Urinary bladder (tissue), 4 donors: ENCODE data around the gene PEAK1. TPM values are rescaled to one million over a fixed set of nuclear protein-coding genes. Genes with fewer than 3 reads are reported as not detected.
"Not testable (repeated sequence)": the region's sequence is repeated elsewhere in the genome, so short reads cannot be mapped to it uniquely, and the experiment has no call there.

Experiments used
- DNase-seq: peaks from one replicate; pipeline ENCODE4 v3.0.0-alpha.2; 2015; ENCODE audit errors: extremely low spot score
- H3K27ac ChIP-seq: one replicate; pipeline ENCODE4 v1.5.1; 2013; ENCODE audit warnings: low read depth, mild to moderate bottlenecking, moderate library complexity
- H3K36me3 ChIP-seq: one replicate; pipeline ENCODE4 v1.6.1; 2013; ENCODE audit warnings: mild to moderate bottlenecking, moderate library complexity; ENCODE audit not compliant: insufficient read depth
- H3K4me1 ChIP-seq: one replicate; pipeline ENCODE4 v1.6.1; 2013; ENCODE audit warnings: mild to moderate bottlenecking, moderate library complexity; ENCODE audit not compliant: insufficient read depth
- H3K4me3 ChIP-seq: one replicate; pipeline ENCODE4 v1.5.1; 2013; ENCODE audit warnings: low read depth, low read length
- WGBS: extraction: QIAGEN DNeasy Blood & Tissue Kit; methylation state at CpG from one replicate; pipeline ENCODE4 v1.1.7; 2013; 5-methylcytosine and 5-hydroxymethylcytosine counted together
- polyA plus RNA-seq: library from polyadenylated mRNA; stranded (reverse); fragments of 200-250 nt; gene quantifications from one replicate; pipeline ENCODE4 v1.2.3, GENCODE V29; 2013
- total RNA-seq: library from RNA; depleted of rRNA; stranded (reverse); fragments of >200 nt; gene quantifications from one replicate; pipeline ENCODE4 v1.2.3, GENCODE V29; 2014
- donor health status: healthy with polysubstance abuse.
- donor health status: healthy.

The PEAK1 gene
- total and polyA plus RNA-seq, 2 donors, result 15.7 to 146 TPM

GRCh38 chr15:77162872-77163633 is 256.9 kb downstream of the PEAK1 start:
- H3K4me1 ChIP-seq, result no peaks in the 10 kb centered on the region
- no peak for DNase-seq
- WGBS, result 83% methylated on average over 4 of the region's 4 CpGs

GRCh38 chr15:77160562-77161478 is 259.1 kb downstream of the PEAK1 start:
- no peaks in the 10 kb centered on the region for H3K36me3 ChIP-seq
- 57% methylated on average over 7 of the region's 7 CpGs for WGBS
- H3K27ac ChIP-seq, result peak overlapping the region; percentile 50

More at GRCh38 chr15:77162872-77163633, 256.9 kb downstream of the PEAK1 start:
- Histone ChIP-seq H3K4me3 (no peak overlapping the region), H3K36me3 (no peaks in the 10 kb centered on the region), H3K27ac (no peak overlapping the region)

GRCh38 chr15:77156000-77156399 is 263.9 kb downstream of the PEAK1 start:
- H3K36me3 ChIP-seq, H3K4me1 ChIP-seq, H3K4me3 ChIP-seq, DNase-seq, H3K27ac ChIP-seq: not testable (repeated sequence)
- WGBS, result 85% methylated on average over 11 of the region's 11 CpGs

More at GRCh38 chr15:77160562-77161478, 259.1 kb downstream of the PEAK1 start:
- Histone ChIP-seq H3K4me3 (peak overlapping the region; percentile 13), H3K4me1 (no peaks in the 10 kb centered on the region)
- no peak for DNase-seq

GRCh38 chr15:77148191-77148590 is 271.7 kb downstream of the PEAK1 start:
- no peak overlapping the region for H3K27ac ChIP-seq
- peaks cover 2% of the 10 kb centered on the region for H3K4me1 ChIP-seq
- WGBS, result 89% methylated on average over 2 of the region's 2 CpGs
- H3K36me3 ChIP-seq, result no peaks in the 10 kb centered on the region
- no peak for DNase-seq
- no peak overlapping the region for H3K4me3 ChIP-seq

GRCh38 chr15:77145370-77145769 is 274.5 kb downstream of the PEAK1 start:
- Histone ChIP-seq H3K27ac (no peak overlapping the region), H3K36me3 (no peaks in the 10 kb centered on the region), H3K4me1 (peaks cover 2% of the 10 kb centered on the region), H3K4me3 (no peak overlapping the region)
- WGBS, result 86% methylated on average over 1 of the region's 1 CpG
- DNase-seq, result no peak

GRCh38 chr15:77144492-77145070 is 275.3 kb downstream of the PEAK1 start:
- H3K36me3 ChIP-seq, result no peaks in the 10 kb centered on the region
- H3K4me1 ChIP-seq, result peaks cover 2% of the 10 kb centered on the region
- no peak for DNase-seq
- H3K27ac ChIP-seq, result no peak overlapping the region
- no peak overlapping the region for H3K4me3 ChIP-seq
- 55% methylated on average over 4 of the region's 4 CpGs for WGBS

- Histone ChIP-seq H3K4me3 (no peak overlapping the region), H3K36me3 (no peaks in the 10 kb centered on the region), H3K4me1 (peaks cover 2% of the 10 kb centered on the region), H3K27ac (no peak overlapping the region)
- DNase-seq, result no peak
- 87% methylated on average over 2 of the region's 2 CpGs for WGBS
Measured at GRCh38 chr15:77144026-77144425, 275.9 kb downstream of the PEAK1 start.

- H3K27ac ChIP-seq, result no peak overlapping the region
- peaks cover 2% of the 10 kb centered on the region for H3K4me1 ChIP-seq
- H3K4me3 ChIP-seq, result no peak overlapping the region
- no peak for DNase-seq
- no peaks in the 10 kb centered on the region for H3K36me3 ChIP-seq
Measured at GRCh38 chr15:77143616-77144015, 276.3 kb downstream of the PEAK1 start.

GRCh38 chr15:77143191-77143590 is 276.7 kb downstream of the PEAK1 start:
- Histone ChIP-seq H3K36me3 (no peaks in the 10 kb centered on the region), H3K27ac (no peak overlapping the region), H3K4me3 (no peak overlapping the region), H3K4me1 (peaks cover 2% of the 10 kb centered on the region)
- DNase-seq, result no peak
- WGBS, result 90% methylated on average over 7 of the region's 7 CpGs

- H3K27ac ChIP-seq, result no peak overlapping the region
- no peaks in the 10 kb centered on the region for H3K36me3 ChIP-seq
- 96% methylated on average over 1 of the region's 1 CpG for WGBS
- DNase-seq, result no peak
- peaks cover 2% of the 10 kb centered on the region for H3K4me1 ChIP-seq
- no peak overlapping the region for H3K4me3 ChIP-seq
Measured at GRCh38 chr15:77140220-77140619, 279.7 kb downstream of the PEAK1 start.

GRCh38 chr15:77139312-77139711 is 280.6 kb downstream of the PEAK1 start:
- WGBS, result 90% methylated on average over 2 of the region's 2 CpGs
- H3K4me3 ChIP-seq, result no peak overlapping the region
- no peak overlapping the region for H3K27ac ChIP-seq
- no peak for DNase-seq
- peaks cover 2% of the 10 kb centered on the region for H3K4me1 ChIP-seq
- no peaks in the 10 kb centered on the region for H3K36me3 ChIP-seq

GRCh38 chr15:77138167-77138522 is 281.8 kb downstream of the PEAK1 start:
- Histone ChIP-seq H3K4me3 (no peak overlapping the region), H3K27ac (no peak overlapping the region), H3K36me3 (no peaks in the 10 kb centered on the region), H3K4me1 (no peaks in the 10 kb centered on the region)
- DNase-seq, result no peak
- 94% methylated on average over 2 of the region's 2 CpGs for WGBS

GRCh38 chr15:77135181-77135580 is 284.7 kb downstream of the PEAK1 start:
- no peaks in the 10 kb centered on the region for H3K36me3 ChIP-seq
- H3K27ac ChIP-seq, result no peak overlapping the region
- no peak overlapping the region for H3K4me3 ChIP-seq
- DNase-seq, result no peak
- WGBS, result 98% methylated on average over 4 of the region's 4 CpGs
- no peaks in the 10 kb centered on the region for H3K4me1 ChIP-seq
